ENCODE results near the gene FSIP2.

DNA sequence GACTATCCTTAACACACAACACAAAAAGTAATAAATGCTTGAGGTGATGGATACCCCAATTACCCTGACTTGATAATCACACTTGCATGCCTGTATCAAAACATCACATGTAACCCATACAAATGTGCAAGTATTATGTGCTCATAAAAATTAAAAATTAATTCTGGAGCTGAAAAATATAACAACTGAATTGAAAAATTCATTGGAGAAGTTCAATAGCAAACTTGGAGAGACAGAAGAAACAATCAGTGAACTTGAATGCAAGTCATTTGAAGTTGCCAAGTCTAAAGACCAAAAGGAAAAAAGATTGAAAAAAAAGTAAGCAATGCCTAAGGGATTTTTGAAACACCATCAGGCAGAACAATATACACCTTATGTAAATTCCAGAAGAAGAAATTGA is 79.4 kb downstream of the FSIP2 start:
- TF ChIP-seq, protein P1, sequence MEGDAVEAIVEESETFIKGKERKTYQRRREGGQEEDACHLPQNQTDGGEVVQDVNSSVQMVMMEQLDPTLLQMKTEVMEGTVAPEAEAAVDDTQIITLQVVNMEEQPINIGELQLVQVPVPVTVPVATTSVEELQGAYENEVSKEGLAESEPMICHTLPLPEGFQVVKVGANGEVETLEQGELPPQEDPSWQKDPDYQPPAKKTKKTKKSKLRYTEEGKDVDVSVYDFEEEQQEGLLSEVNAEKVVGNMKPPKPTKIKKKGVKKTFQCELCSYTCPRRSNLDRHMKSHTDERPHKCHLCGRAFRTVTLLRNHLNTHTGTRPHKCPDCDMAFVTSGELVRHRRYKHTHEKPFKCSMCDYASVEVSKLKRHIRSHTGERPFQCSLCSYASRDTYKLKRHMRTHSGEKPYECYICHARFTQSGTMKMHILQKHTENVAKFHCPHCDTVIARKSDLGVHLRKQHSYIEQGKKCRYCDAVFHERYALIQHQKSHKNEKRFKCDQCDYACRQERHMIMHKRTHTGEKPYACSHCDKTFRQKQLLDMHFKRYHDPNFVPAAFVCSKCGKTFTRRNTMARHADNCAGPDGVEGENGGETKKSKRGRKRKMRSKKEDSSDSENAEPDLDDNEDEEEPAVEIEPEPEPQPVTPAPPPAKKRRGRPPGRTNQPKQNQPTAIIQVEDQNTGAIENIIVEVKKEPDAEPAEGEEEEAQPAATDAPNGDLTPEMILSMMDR (IDR thresholded peaks at IDR 0.05) = no peak
- TF ChIP-seq POLR2A (IDR thresholded peaks at IDR 0.05) = no peak
